GM12872 (cell line): ENCODE data around the gene HLA-DPB1.

ENCODE experiments used
- TF ChIP-seq, protein P1 (sequence below): IDR thresholded peaks from 3 replicates; pipeline ENCODE4 v1.5.1; 2011; ENCODE audit warnings: low read depth, mild to moderate bottlenecking, low read length, moderate library complexity; ENCODE audit not compliant: insufficient read depth

HLA-DPB1 gene

DNA sequence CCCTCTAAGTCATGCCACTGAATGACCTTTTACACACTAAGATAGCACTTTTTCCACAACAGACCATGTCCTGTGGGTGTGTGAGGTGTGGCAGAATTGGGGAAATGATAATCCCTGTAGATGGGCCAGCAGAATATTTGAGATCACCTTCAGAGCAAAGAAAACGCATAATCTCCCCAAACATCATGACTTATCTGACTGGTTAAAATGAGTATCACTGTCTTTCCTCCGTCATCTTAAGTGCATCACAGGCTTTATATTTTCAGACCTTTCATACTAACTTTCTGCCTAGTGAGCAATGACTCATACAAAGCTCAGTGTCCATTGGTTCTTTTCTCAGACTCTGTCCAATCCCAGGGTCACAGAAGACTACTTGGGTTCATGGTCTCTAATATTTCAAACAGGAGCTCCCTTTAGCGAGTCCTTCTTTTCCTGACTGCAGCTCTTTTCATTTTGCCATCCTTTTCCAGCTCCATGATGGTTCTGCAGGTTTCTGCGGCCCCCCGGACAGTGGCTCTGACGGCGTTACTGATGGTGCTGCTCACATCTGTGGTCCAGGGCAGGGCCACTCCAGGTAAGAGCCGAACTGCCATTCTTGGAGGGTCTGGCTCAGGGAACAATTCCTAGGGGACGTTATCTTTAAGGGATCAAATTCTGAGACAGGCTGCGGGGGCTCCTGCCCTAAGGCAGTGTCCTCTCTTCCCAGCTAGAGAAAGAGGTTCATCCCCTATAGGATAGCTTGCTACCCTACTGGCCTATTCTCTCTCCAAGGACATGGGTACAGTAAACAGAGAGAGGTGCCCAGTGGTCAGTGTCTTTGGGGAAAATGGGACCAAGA is at the start of gene HLA-DPB1:
Gene HLA-DPB1 (plus strand): TSS at position 423 of the 838 bp plus-strand sequence. CDS start 52 bp downstream, at position 475.
- TF ChIP-seq, protein P1, sequence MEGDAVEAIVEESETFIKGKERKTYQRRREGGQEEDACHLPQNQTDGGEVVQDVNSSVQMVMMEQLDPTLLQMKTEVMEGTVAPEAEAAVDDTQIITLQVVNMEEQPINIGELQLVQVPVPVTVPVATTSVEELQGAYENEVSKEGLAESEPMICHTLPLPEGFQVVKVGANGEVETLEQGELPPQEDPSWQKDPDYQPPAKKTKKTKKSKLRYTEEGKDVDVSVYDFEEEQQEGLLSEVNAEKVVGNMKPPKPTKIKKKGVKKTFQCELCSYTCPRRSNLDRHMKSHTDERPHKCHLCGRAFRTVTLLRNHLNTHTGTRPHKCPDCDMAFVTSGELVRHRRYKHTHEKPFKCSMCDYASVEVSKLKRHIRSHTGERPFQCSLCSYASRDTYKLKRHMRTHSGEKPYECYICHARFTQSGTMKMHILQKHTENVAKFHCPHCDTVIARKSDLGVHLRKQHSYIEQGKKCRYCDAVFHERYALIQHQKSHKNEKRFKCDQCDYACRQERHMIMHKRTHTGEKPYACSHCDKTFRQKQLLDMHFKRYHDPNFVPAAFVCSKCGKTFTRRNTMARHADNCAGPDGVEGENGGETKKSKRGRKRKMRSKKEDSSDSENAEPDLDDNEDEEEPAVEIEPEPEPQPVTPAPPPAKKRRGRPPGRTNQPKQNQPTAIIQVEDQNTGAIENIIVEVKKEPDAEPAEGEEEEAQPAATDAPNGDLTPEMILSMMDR: no peak

DNA sequence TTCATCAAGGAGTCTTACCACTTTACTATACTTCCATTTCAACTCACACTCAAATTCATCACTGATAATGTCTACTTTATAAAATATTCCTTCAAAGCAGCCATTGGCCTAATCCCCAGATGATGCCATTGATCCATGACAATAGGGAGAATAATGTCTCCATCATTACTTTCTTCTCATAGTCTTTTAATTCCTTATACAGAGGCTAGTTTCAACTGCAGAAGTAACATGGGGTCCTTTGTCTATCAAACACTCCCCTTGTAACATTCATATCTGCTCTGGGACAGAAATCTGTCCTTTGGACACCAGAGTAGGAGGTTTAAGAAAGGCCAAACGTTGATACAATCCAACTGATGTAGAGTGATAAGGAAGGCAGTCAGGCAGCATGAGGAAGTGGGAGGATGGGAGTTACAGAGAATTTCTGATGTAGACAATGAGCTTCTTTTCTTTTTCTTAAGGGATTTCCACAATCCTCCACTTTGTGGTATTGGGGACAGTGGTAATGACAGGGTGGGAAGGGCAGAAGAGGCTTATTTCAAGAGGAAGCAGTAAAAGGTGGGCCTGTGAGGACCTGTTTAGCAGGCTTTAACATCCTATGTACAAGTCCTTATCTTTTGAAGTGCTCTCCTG is 47.5 kb upstream of the HLA-DPB1 start:
- TF ChIP-seq, protein P1: no peak

DNA sequence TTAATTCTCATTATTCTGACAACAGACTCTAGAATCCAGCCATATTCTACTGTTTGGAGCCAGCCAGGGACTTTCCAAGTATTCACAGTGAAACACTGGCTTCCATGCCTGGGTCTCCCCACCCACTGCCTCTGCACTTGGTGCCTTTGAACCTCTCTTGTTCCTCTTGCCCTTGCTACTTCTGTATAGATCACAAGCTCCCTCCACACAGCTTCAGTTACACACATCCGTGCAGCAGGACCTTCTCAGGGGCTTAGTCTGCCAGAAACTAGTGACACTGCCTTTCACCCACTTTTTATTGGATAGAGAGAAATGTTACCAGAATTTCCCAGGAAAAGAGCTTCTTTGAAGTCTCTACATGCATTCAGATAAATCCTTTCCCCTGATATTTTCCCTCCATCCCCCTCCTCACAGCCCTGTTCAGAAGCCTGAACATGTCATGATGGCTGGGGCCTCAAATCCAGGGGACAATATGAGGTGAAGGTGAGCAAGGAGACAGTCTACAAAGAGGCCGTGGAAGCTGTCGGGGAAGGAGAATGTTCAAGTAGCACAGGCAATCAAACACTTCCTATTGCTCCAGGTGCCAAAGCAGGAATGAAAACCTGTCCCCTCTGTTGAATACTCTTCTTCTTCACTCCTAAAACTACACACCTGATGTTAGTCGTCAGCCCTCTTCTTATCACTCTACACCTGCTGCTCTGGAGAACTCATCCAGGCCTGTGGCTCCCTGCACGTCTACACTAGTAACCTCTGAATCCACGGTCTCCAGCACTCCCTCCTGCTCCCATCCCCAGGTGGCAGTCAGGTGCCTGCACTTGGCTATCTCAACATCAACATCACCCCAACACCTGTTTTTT is 46.2 kb upstream of the HLA-DPB1 start:
- TF ChIP-seq, protein P1: no peak

DNA sequence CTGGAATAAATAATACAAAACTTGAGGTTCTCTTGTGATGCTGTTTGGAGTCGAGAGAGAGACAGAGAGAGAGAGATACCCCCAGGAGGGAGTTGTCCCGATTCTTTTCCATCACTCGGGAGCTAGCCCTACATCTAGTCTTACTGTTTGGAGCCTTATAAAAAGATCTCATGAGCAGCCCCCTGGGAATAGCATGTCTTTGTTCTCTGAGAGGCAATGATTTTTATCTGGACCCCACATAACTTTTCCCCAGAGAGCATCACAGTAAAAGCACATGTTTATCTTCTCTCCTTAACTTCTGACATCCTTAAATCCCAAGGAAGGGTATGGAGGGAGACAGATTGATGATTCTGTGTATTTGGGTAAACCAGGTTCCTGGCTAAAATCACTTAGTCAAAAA is 45.5 kb upstream of the HLA-DPB1 start:
- TF ChIP-seq, protein P1: no peak

DNA sequence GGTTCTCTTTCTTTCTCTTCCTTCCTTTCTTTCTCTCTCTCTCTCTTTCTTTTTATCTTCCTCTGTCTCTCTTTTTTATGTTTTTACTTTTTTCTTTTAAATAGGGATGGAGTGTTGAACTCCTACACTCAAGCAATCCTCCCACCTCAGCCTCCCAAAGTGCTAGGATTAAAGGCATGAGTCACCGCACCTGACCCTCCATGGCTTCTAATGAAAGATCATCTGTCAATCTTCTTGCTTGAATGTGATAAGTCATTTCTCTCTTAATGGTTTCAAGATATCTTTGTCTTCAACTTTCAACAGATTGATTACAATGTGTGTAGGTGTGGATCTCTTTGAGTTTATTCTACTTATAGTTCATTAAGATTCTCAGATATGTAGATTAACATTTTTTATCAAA is 41.2 kb upstream of the HLA-DPB1 start:
- TF ChIP-seq, protein P1: no peak

DNA sequence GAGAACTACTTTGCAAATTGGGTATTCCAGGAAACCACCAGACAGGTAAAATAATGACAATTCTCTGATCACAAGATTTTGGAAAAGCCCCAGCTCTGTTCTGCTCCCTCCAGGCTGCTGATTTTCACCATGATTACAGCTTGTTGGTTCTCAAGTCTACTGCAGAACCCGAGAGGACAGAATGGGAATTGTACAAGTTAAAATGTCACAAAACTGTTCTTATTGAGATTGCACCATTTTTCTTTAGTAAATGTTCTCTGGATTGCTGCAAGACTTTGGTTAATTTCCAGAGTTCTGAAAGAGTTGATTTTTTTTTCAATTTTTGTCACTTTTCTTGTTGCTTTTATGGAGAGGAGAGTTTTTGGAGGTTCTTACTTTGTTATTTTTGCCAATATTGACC is 39.3 kb upstream of the HLA-DPB1 start:
- TF ChIP-seq, protein P1: no peak

DNA sequence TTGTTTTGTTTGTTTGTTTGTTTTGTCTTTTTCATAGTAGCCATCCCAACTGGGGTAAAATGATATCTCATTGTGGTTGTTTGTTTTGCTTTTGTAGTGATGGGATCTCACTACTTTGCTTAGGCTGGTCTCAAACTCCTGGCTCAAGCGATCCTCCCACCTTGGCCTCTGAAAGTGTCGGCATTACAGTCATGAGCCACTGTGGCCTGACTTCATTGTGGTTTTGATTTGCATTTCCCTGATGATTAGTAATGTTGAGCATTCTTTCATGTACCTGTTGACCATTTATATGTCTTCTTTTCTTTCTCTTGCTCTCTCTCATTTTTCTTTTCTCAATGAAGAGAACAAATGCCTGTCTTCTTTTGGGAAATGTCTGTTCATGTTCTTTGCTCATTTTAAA is 35.6 kb upstream of the HLA-DPB1 start:
- TF ChIP-seq, protein P1: no peak
